T-helper 2 cell (primary cell): ENCODE results near the gene CCPG1.
A peak's percentile ranks its signal among the peaks of the same experiment; 100 is the strongest.

Experiments used
- DNase-seq, 5 experiments: peaks; one replicate each; pipeline versions ENCODE4 v3.0.0 to v3.0.0-alpha.2; 2012 to 2022

CCPG1 gene

GRCh38 chr15:55383687-55384086 lies 24.5 kb downstream of the CCPG1 start:
- DNase-seq: no peak

- no peak for DNase-seq
These were observed 26.6 kb downstream of the CCPG1 start for GRCh38 chr15:55381595-55381994.

- no peak for DNase-seq
These were observed 29.1 kb downstream of the CCPG1 start for GRCh38 chr15:55379095-55379494.

- peak in 1 of 5 experiments; percentile 1 for DNase-seq
These were observed 35.3 kb downstream of the CCPG1 start for GRCh38 chr15:55372701-55373440.

GRCh38 chr15:55366981-55367380 lies 41.2 kb downstream of the CCPG1 start:
- no peak for DNase-seq

- no peak for DNase-seq
These were observed 45.5 kb downstream of the CCPG1 start for GRCh38 chr15:55362641-55363040.

GRCh38 chr15:55361048-55361447 lies 47.1 kb downstream of the CCPG1 start:
- no peak for DNase-seq

GRCh38 chr15:55360256-55360655 lies 47.9 kb downstream of the CCPG1 start:
- DNase-seq: no peak

GRCh38 chr15:55358471-55358870 lies 49.7 kb downstream of the CCPG1 start:
- no peak for DNase-seq

- no peak for DNase-seq
These were observed 50.4 kb downstream of the CCPG1 start for GRCh38 chr15:55357774-55358173.

- no peak for DNase-seq
These were observed 51.1 kb downstream of the CCPG1 start for GRCh38 chr15:55356985-55357585.

- DNase-seq: no peak
These were observed 55.1 kb downstream of the CCPG1 start for GRCh38 chr15:55353025-55353424.

GRCh38 chr15:55349282-55349681 lies 58.9 kb downstream of the CCPG1 start:
- no peak for DNase-seq

- no peak for DNase-seq
These were observed 59.8 kb downstream of the CCPG1 start for GRCh38 chr15:55348281-55348778.

- DNase-seq: no peak
These were observed 64.0 kb downstream of the CCPG1 start for GRCh38 chr15:55344206-55344605.

GRCh38 chr15:55343168-55343567 lies 65.0 kb downstream of the CCPG1 start:
- DNase-seq: no peak

- no peak for DNase-seq
These were observed 71.0 kb downstream of the CCPG1 start for GRCh38 chr15:55337160-55337559.

- DNase-seq: no peak
These were observed 73.2 kb downstream of the CCPG1 start for GRCh38 chr15:55334997-55335396.

GRCh38 chr15:55334371-55334770 lies 73.8 kb downstream of the CCPG1 start:
- DNase-seq: no peak

- no peak for DNase-seq
These were observed 80.8 kb downstream of the CCPG1 start for GRCh38 chr15:55327387-55327786.

- DNase-seq: no peak
These were observed 85.7 kb downstream of the CCPG1 start for GRCh38 chr15:55322467-55322866.

- DNase-seq: no peak
These were observed 87.2 kb downstream of the CCPG1 start for GRCh38 chr15:55320963-55321362.

GRCh38 chr15:55320238-55320550 lies 88.0 kb downstream of the CCPG1 start:
- no peak for DNase-seq

- peak in 1 of 5 experiments; percentile 65 for DNase-seq
These were observed 88.5 kb downstream of the CCPG1 start for GRCh38 chr15:55319537-55320237.
